Measurements from ENCODE around the gene AP2A2.

DNA sequence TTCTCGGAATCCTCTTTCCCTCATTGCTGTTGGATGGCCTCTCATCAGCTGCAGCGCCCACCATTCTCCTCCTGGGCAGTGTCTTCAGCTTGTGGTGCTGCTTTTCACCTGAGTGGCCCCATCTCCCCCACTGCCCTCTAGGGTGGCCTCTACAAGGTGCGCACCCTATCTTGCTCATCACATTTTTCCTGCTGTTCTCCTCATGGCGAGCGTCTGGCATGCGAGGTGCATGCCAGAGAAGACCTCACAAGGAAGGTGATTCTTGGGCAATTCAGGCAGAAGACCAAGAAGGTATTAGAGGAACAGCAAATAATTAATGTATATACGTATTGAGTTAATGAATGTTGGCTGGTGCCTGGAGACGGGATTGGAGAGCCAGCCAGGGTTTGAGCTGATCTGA is 3.1 kb downstream of the AP2A2 start:
- TF ChIP-seq POLR2A (IDR thresholded peaks at IDR 0.05) = no peak
- TF ChIP-seq, protein P1, sequence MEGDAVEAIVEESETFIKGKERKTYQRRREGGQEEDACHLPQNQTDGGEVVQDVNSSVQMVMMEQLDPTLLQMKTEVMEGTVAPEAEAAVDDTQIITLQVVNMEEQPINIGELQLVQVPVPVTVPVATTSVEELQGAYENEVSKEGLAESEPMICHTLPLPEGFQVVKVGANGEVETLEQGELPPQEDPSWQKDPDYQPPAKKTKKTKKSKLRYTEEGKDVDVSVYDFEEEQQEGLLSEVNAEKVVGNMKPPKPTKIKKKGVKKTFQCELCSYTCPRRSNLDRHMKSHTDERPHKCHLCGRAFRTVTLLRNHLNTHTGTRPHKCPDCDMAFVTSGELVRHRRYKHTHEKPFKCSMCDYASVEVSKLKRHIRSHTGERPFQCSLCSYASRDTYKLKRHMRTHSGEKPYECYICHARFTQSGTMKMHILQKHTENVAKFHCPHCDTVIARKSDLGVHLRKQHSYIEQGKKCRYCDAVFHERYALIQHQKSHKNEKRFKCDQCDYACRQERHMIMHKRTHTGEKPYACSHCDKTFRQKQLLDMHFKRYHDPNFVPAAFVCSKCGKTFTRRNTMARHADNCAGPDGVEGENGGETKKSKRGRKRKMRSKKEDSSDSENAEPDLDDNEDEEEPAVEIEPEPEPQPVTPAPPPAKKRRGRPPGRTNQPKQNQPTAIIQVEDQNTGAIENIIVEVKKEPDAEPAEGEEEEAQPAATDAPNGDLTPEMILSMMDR (IDR thresholded peaks at IDR 0.05) = no peak
- TF ChIP-seq POLR2AphosphoS5 (IDR thresholded peaks at IDR 0.05) = no peak

All from prostate gland (tissue), 2 donors.